ENCODE measurements around the gene RNF223.

RNF223 gene

GRCh38 chr1:1089731-1090423 lies 15.8 kb upstream of the RNF223 start:
- DNase-seq, result no peak
- in situ Hi-C loops (cut with MboI; ENCODE audit: low pct_unique_long_range_greater_than_20kb, low sequenced_read_pairs), result no loop called here

GRCh38 chr1:1088801-1089680 lies 14.9 kb upstream of the RNF223 start:
- DNase-seq, result no peak
- in situ Hi-C loops (cut with MboI; ENCODE audit: low pct_unique_long_range_greater_than_20kb, low sequenced_read_pairs), result no loop called here

GRCh38 chr1:1088029-1088800 lies 14.1 kb upstream of the RNF223 start:
- in situ Hi-C loops (cut with MboI; ENCODE audit: low pct_unique_long_range_greater_than_20kb, low sequenced_read_pairs), result no loop called here
- DNase-seq, result no peak

- in situ Hi-C loops (cut with MboI; ENCODE audit: low pct_unique_long_range_greater_than_20kb, low sequenced_read_pairs), result no loop called here
Observed at GRCh38 chr1:1087351-1088028, 13.4 kb upstream of the RNF223 start.

GRCh38 chr1:1086911-1087341 lies 12.8 kb upstream of the RNF223 start:
- DNase-seq, result no peak
- in situ Hi-C loops (cut with MboI; ENCODE audit: low pct_unique_long_range_greater_than_20kb, low sequenced_read_pairs), result no loop called here

More at GRCh38 chr1:1087351-1088028, 13.4 kb upstream of the RNF223 start:
- no peak for DNase-seq

GRCh38 chr1:1085911-1086841 lies 12.1 kb upstream of the RNF223 start:
- in situ Hi-C loops (cut with MboI; ENCODE audit: low pct_unique_long_range_greater_than_20kb, low sequenced_read_pairs), result no loop called here
- no peak for DNase-seq

GRCh38 chr1:1085171-1085841 lies 11.2 kb upstream of the RNF223 start:
- no peak for DNase-seq

GRCh38 chr1:1084372-1085170 lies 10.5 kb upstream of the RNF223 start:
- DNase-seq, result no peak
- in situ Hi-C loops (cut with MboI; ENCODE audit: low pct_unique_long_range_greater_than_20kb, low sequenced_read_pairs), result no loop called here

More at GRCh38 chr1:1085171-1085841, 11.2 kb upstream of the RNF223 start:
- in situ Hi-C loops (cut with MboI; ENCODE audit: low pct_unique_long_range_greater_than_20kb, low sequenced_read_pairs), result no loop called here

- DNase-seq, result no peak
- in situ Hi-C loops (cut with MboI; ENCODE audit: low pct_unique_long_range_greater_than_20kb, low sequenced_read_pairs), result no loop called here
Observed at GRCh38 chr1:1083416-1084371, 9.6 kb upstream of the RNF223 start.

GRCh38 chr1:1082776-1083415 lies 8.8 kb upstream of the RNF223 start:
- in situ Hi-C loops (cut with MboI; ENCODE audit: low pct_unique_long_range_greater_than_20kb, low sequenced_read_pairs), result no loop called here
- no peak for DNase-seq

GRCh38 chr1:1082239-1082775 lies 8.2 kb upstream of the RNF223 start:
- no peak for DNase-seq
- in situ Hi-C loops (cut with MboI; ENCODE audit: low pct_unique_long_range_greater_than_20kb, low sequenced_read_pairs), result no loop called here

- no peak for DNase-seq
- in situ Hi-C loops (cut with MboI; ENCODE audit: low pct_unique_long_range_greater_than_20kb, low sequenced_read_pairs), result no loop called here
Observed at GRCh38 chr1:1081311-1082238, 7.5 kb upstream of the RNF223 start.

- no peak for DNase-seq
- in situ Hi-C loops (cut with MboI; ENCODE audit: low pct_unique_long_range_greater_than_20kb, low sequenced_read_pairs), result no loop called here
Observed at GRCh38 chr1:1080951-1081310, 6.8 kb upstream of the RNF223 start.

- in situ Hi-C loops (cut with MboI; ENCODE audit: low pct_unique_long_range_greater_than_20kb, low sequenced_read_pairs), result no loop called here
- DNase-seq, result no peak
Observed at GRCh38 chr1:1080122-1080757, 6.1 kb upstream of the RNF223 start.
